PFSK-1 (cell line): ENCODE data around the gene CDK5R2.

Experiments used
- FOXP2 ChIP-seq: optimal IDR thresholded peaks from 2 replicates; pipeline ENCODE3; 2011; ENCODE audit warnings: borderline replicate concordance, control low read depth, inconsistent platforms; ENCODE audit not compliant: insufficient read depth; ENCODE audit errors: extremely low read length, extremely low read depth
- POLR2AphosphoS5 ChIP-seq: IDR thresholded peaks from 2 replicates; pipeline ENCODE4 v1.6.1; 2012; ENCODE audit warnings: low read depth, mild to moderate bottlenecking, control low read depth, low read length, moderate library complexity
- SIN3A ChIP-seq: IDR thresholded peaks from 2 replicates; pipeline ENCODE4 v1.6.1; 2012; ENCODE audit warnings: mild to moderate bottlenecking, low read length, moderate library complexity, borderline replicate concordance; ENCODE audit not compliant: insufficient read depth
- TAF1 ChIP-seq: IDR thresholded peaks from 2 replicates; pipeline ENCODE4 v1.6.1; 2012; ENCODE audit warnings: low read length, control low read depth, borderline replicate concordance; ENCODE audit not compliant: insufficient read depth
- TF ChIP-seq, protein P1 (sequence below), 2 experiments: IDR thresholded peaks; 2 replicates each; pipeline versions ENCODE4 v1.6.1 to v1.8.0; 2011 to 2012; ENCODE audit warnings: low read depth in 2 of 2, low read length in 2 of 2, control low read depth in 1 of 2, inconsistent platforms in 1 of 2, mild to moderate bottlenecking in 1 of 2, moderate library complexity in 1 of 2; ENCODE audit not compliant: insufficient read depth in 1 of 2

CDK5R2 gene

DNA sequence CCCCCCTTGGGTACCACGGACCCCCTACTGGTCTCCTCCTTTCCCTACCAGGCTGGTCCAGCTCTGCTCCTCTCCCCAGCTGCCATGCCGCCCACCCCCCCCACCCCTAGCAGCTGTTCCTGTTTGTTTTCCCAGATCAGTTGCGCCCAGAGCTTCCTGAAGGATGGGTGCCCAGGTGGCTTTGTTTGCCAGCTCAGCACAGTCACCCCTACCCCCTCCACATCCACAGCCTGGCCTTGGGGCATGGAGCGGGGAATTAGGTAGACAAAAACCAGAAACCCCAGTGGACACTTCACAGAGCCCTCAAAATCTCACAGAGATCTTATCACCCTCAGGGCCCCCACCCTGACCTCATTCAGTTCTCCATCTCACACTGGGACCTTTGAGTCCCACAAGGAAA is 37.5 kb downstream of the CDK5R2 start:
- TF ChIP-seq SIN3A = no peak
- no peak for TF ChIP-seq FOXP2
- TF ChIP-seq, protein P1, sequence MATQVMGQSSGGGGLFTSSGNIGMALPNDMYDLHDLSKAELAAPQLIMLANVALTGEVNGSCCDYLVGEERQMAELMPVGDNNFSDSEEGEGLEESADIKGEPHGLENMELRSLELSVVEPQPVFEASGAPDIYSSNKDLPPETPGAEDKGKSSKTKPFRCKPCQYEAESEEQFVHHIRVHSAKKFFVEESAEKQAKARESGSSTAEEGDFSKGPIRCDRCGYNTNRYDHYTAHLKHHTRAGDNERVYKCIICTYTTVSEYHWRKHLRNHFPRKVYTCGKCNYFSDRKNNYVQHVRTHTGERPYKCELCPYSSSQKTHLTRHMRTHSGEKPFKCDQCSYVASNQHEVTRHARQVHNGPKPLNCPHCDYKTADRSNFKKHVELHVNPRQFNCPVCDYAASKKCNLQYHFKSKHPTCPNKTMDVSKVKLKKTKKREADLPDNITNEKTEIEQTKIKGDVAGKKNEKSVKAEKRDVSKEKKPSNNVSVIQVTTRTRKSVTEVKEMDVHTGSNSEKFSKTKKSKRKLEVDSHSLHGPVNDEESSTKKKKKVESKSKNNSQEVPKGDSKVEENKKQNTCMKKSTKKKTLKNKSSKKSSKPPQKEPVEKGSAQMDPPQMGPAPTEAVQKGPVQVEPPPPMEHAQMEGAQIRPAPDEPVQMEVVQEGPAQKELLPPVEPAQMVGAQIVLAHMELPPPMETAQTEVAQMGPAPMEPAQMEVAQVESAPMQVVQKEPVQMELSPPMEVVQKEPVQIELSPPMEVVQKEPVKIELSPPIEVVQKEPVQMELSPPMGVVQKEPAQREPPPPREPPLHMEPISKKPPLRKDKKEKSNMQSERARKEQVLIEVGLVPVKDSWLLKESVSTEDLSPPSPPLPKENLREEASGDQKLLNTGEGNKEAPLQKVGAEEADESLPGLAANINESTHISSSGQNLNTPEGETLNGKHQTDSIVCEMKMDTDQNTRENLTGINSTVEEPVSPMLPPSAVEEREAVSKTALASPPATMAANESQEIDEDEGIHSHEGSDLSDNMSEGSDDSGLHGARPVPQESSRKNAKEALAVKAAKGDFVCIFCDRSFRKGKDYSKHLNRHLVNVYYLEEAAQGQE (IDR thresholded peaks at IDR 0.05; ENCODE audit: insufficient read depth in 1 of 2, low read depth in 2 of 2, low read length in 2 of 2) = no peak
- TF ChIP-seq POLR2AphosphoS5 = no peak
- no peak for TF ChIP-seq TAF1

DNA sequence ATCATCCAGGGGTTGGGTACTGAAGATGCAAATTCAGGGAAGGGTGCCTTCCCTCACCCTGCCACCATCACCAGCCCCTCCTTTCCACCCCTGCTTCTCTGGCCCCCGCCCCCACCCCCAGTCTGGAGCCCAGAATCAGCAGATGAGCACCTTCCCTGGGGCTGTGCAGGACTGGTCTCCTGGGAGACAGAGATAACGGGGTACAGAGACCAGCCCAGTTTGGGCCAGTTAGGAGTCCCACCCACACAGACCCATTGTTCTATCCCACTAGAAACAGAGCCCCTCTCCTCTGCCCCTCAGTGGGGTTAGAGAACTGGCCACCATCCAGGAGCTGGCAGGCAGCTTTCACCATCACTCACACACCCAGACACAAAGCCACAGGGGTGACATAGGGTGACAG is 38.3 kb downstream of the CDK5R2 start:
- TF ChIP-seq TAF1 = no peak
- TF ChIP-seq FOXP2 = no peak
- no peak for TF ChIP-seq POLR2AphosphoS5
- no peak for TF ChIP-seq SIN3A
- TF ChIP-seq, protein P1 (IDR thresholded peaks at IDR 0.05; ENCODE audit: insufficient read depth in 1 of 2, low read depth in 2 of 2, low read length in 2 of 2) = no peak

- TF ChIP-seq, protein P1 (IDR thresholded peaks at IDR 0.05; ENCODE audit: insufficient read depth in 1 of 2, low read depth in 2 of 2, low read length in 2 of 2) = no peak
- no peak for TF ChIP-seq TAF1
- no peak for TF ChIP-seq FOXP2
- TF ChIP-seq POLR2AphosphoS5 = no peak
- no peak for TF ChIP-seq SIN3A
Observed at GRCh38 chr2:218998414-218999002, 39.0 kb downstream of the CDK5R2 start.

DNA sequence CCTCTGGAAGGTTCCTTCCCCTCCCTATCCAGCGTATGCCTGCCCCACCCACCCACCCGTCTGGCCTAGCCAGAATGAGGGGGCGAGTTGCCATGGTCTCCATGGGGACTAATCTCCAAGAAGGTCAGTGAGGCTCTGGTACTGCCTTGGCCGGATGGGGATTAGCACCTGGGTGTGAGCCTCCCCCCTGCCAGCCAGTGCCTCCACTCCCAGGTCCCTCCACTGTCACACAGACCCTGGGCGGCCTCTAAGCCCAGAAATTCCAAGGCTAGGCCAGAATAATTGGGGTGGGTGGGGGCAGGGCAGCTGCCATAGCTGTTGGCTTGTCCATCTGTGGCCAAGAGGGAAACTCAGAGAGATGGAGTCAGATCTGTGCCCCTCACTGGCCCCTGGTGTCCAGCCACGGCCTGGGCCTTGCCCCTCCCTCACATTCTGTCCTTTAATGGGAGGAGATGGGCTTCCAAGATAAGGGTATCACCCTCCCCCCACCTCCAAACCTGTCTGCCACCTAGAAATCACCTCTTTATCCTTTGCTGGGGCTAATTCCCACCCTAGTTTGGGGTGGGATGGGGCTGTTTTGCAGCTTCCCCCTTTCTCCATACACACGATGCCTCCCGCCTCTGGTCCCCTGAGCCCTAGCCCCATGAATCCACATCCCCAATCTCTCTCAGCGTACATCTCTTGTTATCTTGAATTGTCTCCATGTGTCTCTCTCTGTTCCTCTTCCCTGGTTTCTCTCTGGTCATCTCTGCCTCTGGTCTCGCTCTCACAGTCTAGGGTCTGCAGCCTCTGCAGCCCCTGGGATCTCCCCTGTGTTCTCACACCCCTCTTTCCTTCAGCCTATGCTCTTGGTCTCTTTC is 39.8 kb downstream of the CDK5R2 start:
- TF ChIP-seq, protein P1 (IDR thresholded peaks at IDR 0.05; ENCODE audit: insufficient read depth in 1 of 2, low read depth in 2 of 2, low read length in 2 of 2) = no peak
- TF ChIP-seq TAF1 (no peak), SIN3A (no peak), FOXP2 (no peak), POLR2AphosphoS5 (no peak)
